Measurements from ENCODE around the gene IL34. TPM values are rescaled to one million over a fixed set of nuclear protein-coding genes. Genes with fewer than 3 reads are reported as not detected.
A peak's percentile ranks its signal among the peaks of the same experiment; 100 is the strongest.

The IL34 gene
- total RNA-seq, 4 donors from 2014 or later: 1.1 to 1.4 TPM; not detected in 2

- DNase-seq: no peak
- Histone ChIP-seq H3K9me3 (no peaks in the 10 kb centered on the region), H3K4me3 (no peak overlapping the region), H3K36me3 (peaks cover 0 to 23% (median 8%) of the 10 kb centered on the region in 4 donors), H3K27me3 (no peaks in the 10 kb centered on the region), H3K4me1 (peaks cover 0 to 14% (median 9%) of the 10 kb centered on the region in 4 donors), H3K27ac (peak overlapping the region; percentile 27 to 66 (median 40))
- WGBS, 2 donors (ENCODE audit: low coverage in 1 of 2): 93% methylated on average over 49 of the region's 56 CpGs; no CpG with 5 or more reads in 1 of the 2 donors
- in situ Hi-C loops (cut with MboI; ENCODE audit: low pct_ligation_motif_present in 1 of 4, low pct_unique_long_range_greater_than_20kb in 1 of 4, low sequenced_read_pairs in 3 of 4): loop anchor here in 2 of 4 donors (25.0 kb wide), 1 partner anchor 301 kb away; no protein-coding TSS in a partner anchor
- intact Hi-C loops (cut with DNase I; ENCODE audit: low total_unique reads): no loop called here
- TF ChIP-seq POLR2A (IDR thresholded peaks at IDR 0.05) (no peak), POLR2AphosphoS5 (IDR thresholded peaks at IDR 0.05) (no peak), CTCF (IDR thresholded peaks at IDR 0.05) (no peak), EP300 (IDR thresholded peaks at IDR 0.05; ENCODE audit: low read depth) (no peak)
Observed at GRCh38 chr16:70663524-70664324, 17.4 kb downstream of the IL34 start.

- peaks cover 0 to 26% (median 12%) of the 10 kb centered on the region in 4 donors for H3K36me3 ChIP-seq
Observed at GRCh38 chr16:70664325-70665112, 18.2 kb downstream of the IL34 start.

GRCh38 chr16:70665113-70665694 lies 18.8 kb downstream of the IL34 start:
- 93% methylated on average over 14 of the region's 14 CpGs; no CpG with 5 or more reads in 1 of the 2 donors for WGBS, 2 donors (ENCODE audit: low coverage in 1 of 2)
- Histone ChIP-seq H3K27me3 (no peaks in the 10 kb centered on the region), H3K9me3 (no peaks in the 10 kb centered on the region), H3K36me3 (peaks cover 0 to 30% (median 13%) of the 10 kb centered on the region in 4 donors), H3K4me1 (peaks cover 0 to 14% (median 9%) of the 10 kb centered on the region in 4 donors), H3K4me3 (no peak overlapping the region), H3K27ac (no peak overlapping the region)
- in situ Hi-C loops (cut with MboI; ENCODE audit: low pct_ligation_motif_present in 1 of 4, low pct_unique_long_range_greater_than_20kb in 1 of 4, low sequenced_read_pairs in 3 of 4) (loop anchor here in 2 of 4 donors (25.0 kb wide), 1 partner anchor 303 kb away; no protein-coding TSS in a partner anchor), intact Hi-C loops (cut with DNase I; ENCODE audit: low total_unique reads) (no loop called here)
- no peak for DNase-seq
- TF ChIP-seq CTCF (IDR thresholded peaks at IDR 0.05): no peak
- TF ChIP-seq EP300 (IDR thresholded peaks at IDR 0.05; ENCODE audit: low read depth): no peak
- TF ChIP-seq POLR2AphosphoS5 (IDR thresholded peaks at IDR 0.05): no peak
- TF ChIP-seq POLR2A (IDR thresholded peaks at IDR 0.05): no peak

More at GRCh38 chr16:70664325-70665112, 18.2 kb downstream of the IL34 start:
- Histone ChIP-seq H3K9me3 (no peaks in the 10 kb centered on the region), H3K4me3 (no peak overlapping the region), H3K27ac (no peak overlapping the region), H3K27me3 (no peaks in the 10 kb centered on the region), H3K4me1 (peaks cover 0 to 14% (median 9%) of the 10 kb centered on the region in 4 donors)
- WGBS, 2 donors (ENCODE audit: low coverage in 1 of 2): 90% methylated on average over 35 of the region's 39 CpGs; no CpG with 5 or more reads in 1 of the 2 donors
- TF ChIP-seq EP300 (IDR thresholded peaks at IDR 0.05; ENCODE audit: low read depth) (no peak), CTCF (IDR thresholded peaks at IDR 0.05) (no peak), POLR2AphosphoS5 (IDR thresholded peaks at IDR 0.05) (no peak), POLR2A (IDR thresholded peaks at IDR 0.05) (no peak)
- in situ Hi-C loops (cut with MboI; ENCODE audit: low pct_ligation_motif_present in 1 of 4, low pct_unique_long_range_greater_than_20kb in 1 of 4, low sequenced_read_pairs in 3 of 4): loop anchor here in 2 of 4 donors (25.0 kb wide), 1 partner anchor 302 kb away; no protein-coding TSS in a partner anchor
- no peak for DNase-seq
- intact Hi-C loops (cut with DNase I; ENCODE audit: low total_unique reads): no loop called here

All from transverse colon (tissue), 4 donors.